Measurements from ENCODE around the gene SLMAP. TPM values are rescaled to one million over a fixed set of nuclear protein-coding genes. Genes with fewer than 3 reads are reported as not detected.
A peak's percentile ranks its signal among the peaks of the same experiment; 100 is the strongest.

SLMAP gene
- 100 to 1,000 TPM in 1 of 2 donors, 10 to 100 TPM in 1; 57.3 to 103 TPM for total RNA-seq

- Mint-ChIP-seq H3K4me3 (peak within 1 kb of the TSS; percentile 90), H3K9me3 (no peaks in the 10 kb centered on the region), H3K4me1 (ENCODE audit: low read depth in 2 of 2) (peaks cover 20 to 25% of the 10 kb centered on the region in 2 donors), H3K27ac (peak within 1 kb of the TSS; percentile 97 to 98), H3K36me3 (peaks cover 6% of the 10 kb centered on the region), H3K27me3 (peaks cover 0 to 2% of the 10 kb centered on the region in 2 donors)
- peak; percentile 95 for DNase-seq (ENCODE audit: low spot score)
- peak; percentile 97 to 98 for ATAC-seq
Observed at GRCh38 chr3:57755741-57756527, at the start of gene SLMAP. SLMAP (plus strand) TSS chr3:57756309; CDS start chr3:57757652, 1,343 bp downstream.

- H3K36me3 Mint-ChIP-seq: no peaks in the 10 kb centered on the region
- peaks cover 0 to 4% of the 10 kb centered on the region in 2 donors for H3K27me3 Mint-ChIP-seq
- no peak overlapping the region for H3K27ac Mint-ChIP-seq
- no peak for ATAC-seq
- no peak for DNase-seq (ENCODE audit: low spot score)
- no peaks in the 10 kb centered on the region for H3K9me3 Mint-ChIP-seq
- no peak overlapping the region for H3K4me3 Mint-ChIP-seq
- H3K4me1 Mint-ChIP-seq (ENCODE audit: low read depth in 2 of 2): no peaks in the 10 kb centered on the region
Observed at GRCh38 chr3:57706462-57706861, 49.6 kb upstream of the SLMAP start.

GRCh38 chr3:57709031-57709430 is 47.1 kb upstream of the SLMAP start:
- Mint-ChIP-seq H3K27ac (no peak overlapping the region), H3K36me3 (no peaks in the 10 kb centered on the region), H3K9me3 (no peaks in the 10 kb centered on the region), H3K27me3 (peaks cover 0 to 4% of the 10 kb centered on the region in 2 donors), H3K4me3 (no peak overlapping the region), H3K4me1 (ENCODE audit: low read depth in 2 of 2) (no peaks in the 10 kb centered on the region)
- DNase-seq (ENCODE audit: low spot score) (no peak), ATAC-seq (no peak)

GRCh38 chr3:57709559-57709958 is 46.5 kb upstream of the SLMAP start:
- no peaks in the 10 kb centered on the region for H3K4me1 Mint-ChIP-seq (ENCODE audit: low read depth in 2 of 2)
- DNase-seq (ENCODE audit: low spot score) (no peak), ATAC-seq (no peak)
- H3K4me3 Mint-ChIP-seq: no peak overlapping the region
- no peaks in the 10 kb centered on the region for H3K9me3 Mint-ChIP-seq
- H3K27ac Mint-ChIP-seq: peak overlapping the region in 1 of 2 donors; percentile 17
- H3K36me3 Mint-ChIP-seq: no peaks in the 10 kb centered on the region
- H3K27me3 Mint-ChIP-seq: peaks cover 0 to 4% of the 10 kb centered on the region in 2 donors

GRCh38 chr3:57715686-57716085 is 40.4 kb upstream of the SLMAP start:
- Mint-ChIP-seq H3K4me3 (no peak overlapping the region), H3K27me3 (peaks cover 0 to under 1% of the 10 kb centered on the region in 2 donors), H3K36me3 (no peaks in the 10 kb centered on the region), H3K4me1 (ENCODE audit: low read depth in 2 of 2) (no peaks in the 10 kb centered on the region), H3K27ac (no peak overlapping the region), H3K9me3 (no peaks in the 10 kb centered on the region)
- DNase-seq (ENCODE audit: low spot score): no peak
- no peak for ATAC-seq

- Mint-ChIP-seq H3K36me3 (no peaks in the 10 kb centered on the region), H3K4me3 (no peak overlapping the region)
- ATAC-seq: no peak
Observed at GRCh38 chr3:57717205-57717868, 38.8 kb upstream of the SLMAP start.

GRCh38 chr3:57718118-57718517 is 38.0 kb upstream of the SLMAP start:
- Mint-ChIP-seq H3K4me1 (ENCODE audit: low read depth in 2 of 2) (no peaks in the 10 kb centered on the region), H3K27me3 (no peaks in the 10 kb centered on the region), H3K4me3 (no peak overlapping the region), H3K36me3 (no peaks in the 10 kb centered on the region), H3K27ac (no peak overlapping the region), H3K9me3 (no peaks in the 10 kb centered on the region)
- ATAC-seq (no peak), DNase-seq (ENCODE audit: low spot score) (no peak)

More at GRCh38 chr3:57717205-57717868, 38.8 kb upstream of the SLMAP start:
- Mint-ChIP-seq H3K4me1 (ENCODE audit: low read depth in 2 of 2) (no peaks in the 10 kb centered on the region), H3K27me3 (no peaks in the 10 kb centered on the region), H3K9me3 (no peaks in the 10 kb centered on the region), H3K27ac (no peak overlapping the region)
- no peak for DNase-seq (ENCODE audit: low spot score)

GRCh38 chr3:57726397-57726796 is 29.7 kb upstream of the SLMAP start:
- DNase-seq (ENCODE audit: low spot score) (no peak), ATAC-seq (no peak)
- H3K4me1 Mint-ChIP-seq (ENCODE audit: low read depth in 2 of 2): peaks cover 0 to 3% of the 10 kb centered on the region in 2 donors
- H3K36me3 Mint-ChIP-seq: no peaks in the 10 kb centered on the region
- H3K9me3 Mint-ChIP-seq: no peaks in the 10 kb centered on the region
- H3K27me3 Mint-ChIP-seq: peaks cover 0 to 1% of the 10 kb centered on the region in 2 donors
- H3K4me3 Mint-ChIP-seq: no peak overlapping the region
- H3K27ac Mint-ChIP-seq: no peak overlapping the region

GRCh38 chr3:57727106-57727505 is 29.0 kb upstream of the SLMAP start:
- H3K4me1 Mint-ChIP-seq (ENCODE audit: low read depth in 2 of 2): peaks cover 0 to 3% of the 10 kb centered on the region in 2 donors
- H3K36me3 Mint-ChIP-seq: no peaks in the 10 kb centered on the region
- DNase-seq (ENCODE audit: low spot score) (no peak), ATAC-seq (no peak)
- H3K27me3 Mint-ChIP-seq: peaks cover 0 to 6% of the 10 kb centered on the region in 2 donors
- no peaks in the 10 kb centered on the region for H3K9me3 Mint-ChIP-seq
- no peak overlapping the region for H3K27ac Mint-ChIP-seq
- no peak overlapping the region for H3K4me3 Mint-ChIP-seq

- ATAC-seq: no peak
Observed at GRCh38 chr3:57729334-57730045, 26.6 kb upstream of the SLMAP start.

GRCh38 chr3:57730682-57731081 is 25.4 kb upstream of the SLMAP start:
- Mint-ChIP-seq H3K9me3 (no peaks in the 10 kb centered on the region), H3K4me3 (no peak overlapping the region), H3K27me3 (peaks cover 0 to 6% of the 10 kb centered on the region in 2 donors), H3K4me1 (ENCODE audit: low read depth in 2 of 2) (peaks cover 0 to 3% of the 10 kb centered on the region in 2 donors), H3K36me3 (no peaks in the 10 kb centered on the region), H3K27ac (no peak overlapping the region)
- no peak for ATAC-seq
- no peak for DNase-seq (ENCODE audit: low spot score)

More at GRCh38 chr3:57729334-57730045, 26.6 kb upstream of the SLMAP start:
- Mint-ChIP-seq H3K9me3 (no peaks in the 10 kb centered on the region), H3K36me3 (no peaks in the 10 kb centered on the region), H3K27ac (no peak overlapping the region), H3K27me3 (peaks cover 0 to 6% of the 10 kb centered on the region in 2 donors), H3K4me3 (no peak overlapping the region), H3K4me1 (ENCODE audit: low read depth in 2 of 2) (peaks cover 0 to 3% of the 10 kb centered on the region in 2 donors)
- no peak for DNase-seq (ENCODE audit: low spot score)

GRCh38 chr3:57731311-57731710 is 24.8 kb upstream of the SLMAP start:
- H3K36me3 Mint-ChIP-seq: no peaks in the 10 kb centered on the region
- H3K4me1 Mint-ChIP-seq (ENCODE audit: low read depth in 2 of 2): peaks cover 0 to 3% of the 10 kb centered on the region in 2 donors
- ATAC-seq: no peak
- H3K27ac Mint-ChIP-seq: no peak overlapping the region
- no peaks in the 10 kb centered on the region for H3K9me3 Mint-ChIP-seq
- DNase-seq (ENCODE audit: low spot score): no peak
- H3K27me3 Mint-ChIP-seq: peaks cover 0 to 6% of the 10 kb centered on the region in 2 donors
- no peak overlapping the region for H3K4me3 Mint-ChIP-seq

- H3K27ac Mint-ChIP-seq: no peak overlapping the region
- no peak for ATAC-seq
- H3K27me3 Mint-ChIP-seq: peaks cover 0 to 6% of the 10 kb centered on the region in 2 donors
- H3K4me3 Mint-ChIP-seq: no peak overlapping the region
- no peaks in the 10 kb centered on the region for H3K36me3 Mint-ChIP-seq
- H3K9me3 Mint-ChIP-seq: no peaks in the 10 kb centered on the region
- H3K4me1 Mint-ChIP-seq (ENCODE audit: low read depth in 2 of 2): no peaks in the 10 kb centered on the region
- no peak for DNase-seq (ENCODE audit: low spot score)
Observed at GRCh38 chr3:57733790-57734189, 22.3 kb upstream of the SLMAP start.

All from natural killer cell treated with Interleukin-12 subunit alpha and Interleukin-12 subunit beta and Interleukin-15 and Interleukin-18, amount 100 ng/mL, for 72 hours (primary cell).